ENCODE measurements around the gene C20orf96.

DNA sequence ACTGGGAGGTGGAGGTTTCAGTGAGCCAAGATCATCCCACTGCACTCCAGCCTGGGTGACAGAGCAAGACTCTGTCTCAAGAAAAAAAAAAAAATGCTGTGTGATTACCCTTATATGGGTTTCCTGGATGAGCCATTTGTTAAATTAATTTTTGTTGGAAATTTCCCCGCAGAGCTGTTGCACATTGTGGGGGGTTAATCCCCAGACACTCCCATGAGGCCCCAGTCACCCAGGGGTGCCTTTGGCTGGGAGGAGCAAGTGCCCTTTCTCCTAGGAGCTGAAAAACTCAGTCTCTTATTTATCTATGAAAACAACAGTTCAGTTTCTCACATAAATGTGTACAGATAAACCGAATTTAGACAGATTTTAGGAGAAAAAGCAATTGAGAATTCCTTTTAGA lies 37.7 kb downstream of the C20orf96 start:
- TF ChIP-seq, protein P1, sequence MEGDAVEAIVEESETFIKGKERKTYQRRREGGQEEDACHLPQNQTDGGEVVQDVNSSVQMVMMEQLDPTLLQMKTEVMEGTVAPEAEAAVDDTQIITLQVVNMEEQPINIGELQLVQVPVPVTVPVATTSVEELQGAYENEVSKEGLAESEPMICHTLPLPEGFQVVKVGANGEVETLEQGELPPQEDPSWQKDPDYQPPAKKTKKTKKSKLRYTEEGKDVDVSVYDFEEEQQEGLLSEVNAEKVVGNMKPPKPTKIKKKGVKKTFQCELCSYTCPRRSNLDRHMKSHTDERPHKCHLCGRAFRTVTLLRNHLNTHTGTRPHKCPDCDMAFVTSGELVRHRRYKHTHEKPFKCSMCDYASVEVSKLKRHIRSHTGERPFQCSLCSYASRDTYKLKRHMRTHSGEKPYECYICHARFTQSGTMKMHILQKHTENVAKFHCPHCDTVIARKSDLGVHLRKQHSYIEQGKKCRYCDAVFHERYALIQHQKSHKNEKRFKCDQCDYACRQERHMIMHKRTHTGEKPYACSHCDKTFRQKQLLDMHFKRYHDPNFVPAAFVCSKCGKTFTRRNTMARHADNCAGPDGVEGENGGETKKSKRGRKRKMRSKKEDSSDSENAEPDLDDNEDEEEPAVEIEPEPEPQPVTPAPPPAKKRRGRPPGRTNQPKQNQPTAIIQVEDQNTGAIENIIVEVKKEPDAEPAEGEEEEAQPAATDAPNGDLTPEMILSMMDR (IDR thresholded peaks at IDR 0.05; ENCODE audit: borderline replicate concordance, extremely low read depth, low read length, poor library complexity, severe bottlenecking), result no peak
- TF ChIP-seq EZH2 (IDR thresholded peaks at IDR 0.05; ENCODE audit: borderline replicate concordance, low read depth, low read length, severe bottlenecking), result no peak

Data from DND-41 (cell line).